ENCODE measurements around the gene TNIP2. TPM values are rescaled to one million over a fixed set of nuclear protein-coding genes. Genes with fewer than 3 reads are reported as not detected.

TNIP2 gene
- total and polyA plus RNA-seq, 2 donors (not counting 1 experiment from before 2014, with no cell fraction given): 47.6 to 71.9 TPM

DNA sequence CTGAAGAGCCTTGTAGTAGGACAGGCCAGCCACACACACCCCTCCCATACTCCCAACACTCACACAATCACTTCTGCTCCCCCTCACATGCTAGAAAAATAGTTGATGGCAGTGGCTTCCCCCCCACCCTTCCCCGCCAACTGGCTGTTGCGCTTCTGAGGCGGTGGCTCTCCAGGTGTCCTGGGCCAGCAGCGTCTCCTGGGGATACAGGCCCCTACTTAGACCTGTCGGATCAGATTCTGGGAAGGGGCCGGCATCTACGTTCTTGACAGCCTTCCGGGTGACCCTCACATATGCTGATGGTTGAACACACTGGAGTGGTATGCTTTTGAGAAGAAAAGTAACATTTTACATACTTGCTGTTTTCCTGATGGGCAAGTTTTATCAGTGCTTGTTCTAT lies 39.9 kb downstream of the TNIP2 start:
- POLR2A ChIA-PET: no interaction called here

DNA sequence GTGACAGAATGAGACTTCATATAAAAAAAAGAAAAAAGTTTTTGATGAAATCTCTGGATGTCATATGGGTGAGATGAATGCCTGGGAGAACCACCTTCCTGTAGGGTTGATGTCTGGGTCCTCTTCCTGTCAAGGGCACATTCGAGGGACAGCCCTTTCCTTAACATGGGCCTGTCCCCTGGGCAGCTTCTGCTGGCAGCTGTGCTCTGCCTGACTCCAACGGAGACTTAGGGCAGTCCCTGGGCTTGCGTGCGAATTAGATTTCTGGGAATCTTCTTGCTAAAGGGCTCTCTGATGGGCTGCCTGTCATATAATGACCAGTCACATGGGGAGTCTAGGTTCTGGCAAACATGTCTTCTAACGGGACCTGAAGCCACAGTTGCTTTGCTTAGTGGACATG lies 40.7 kb downstream of the TNIP2 start:
- Histone ChIP-seq H3K27ac (ENCODE audit: low read length in 2 of 2) (no peak overlapping the region), H4K20me1 (ENCODE audit: control insufficient read depth, insufficient read depth, low read length, poor library complexity, severe bottlenecking) (no peaks in the 10 kb centered on the region), H3K9me3 (ENCODE audit: control extremely low read depth in 1 of 3, control insufficient read depth in 2 of 3, insufficient read depth in 1 of 3, low read length in 2 of 3) (no peaks in the 10 kb centered on the region), H2AFZ (ENCODE audit: insufficient read depth, low read depth, low read length, poor library complexity, severe bottlenecking) (no peak overlapping the region), H3K79me2 (ENCODE audit: control insufficient read depth, insufficient read depth, low read length) (peaks cover 19% of the 10 kb centered on the region), H3K36me3 (replicated peaks in 1 of 2; ENCODE audit: control extremely low read depth in 1 of 2, control insufficient read depth in 1 of 2, extremely low read depth in 1 of 2, insufficient read depth in 2 of 2, low read length in 1 of 2) (peaks cover 0 to 56% of the 10 kb centered on the region in 2 experiments), H3K4me3 (ENCODE audit: control extremely low read depth in 1 of 5, extremely low read depth in 1 of 5, insufficient read depth in 1 of 5, low read depth in 2 of 5, low read length in 4 of 5) (no peak overlapping the region), H3K27me3 (replicated peaks in 1 of 4; ENCODE audit: control extremely low read depth in 1 of 4, control insufficient read depth in 3 of 4, insufficient read depth in 4 of 4, low read length in 3 of 4) (no peaks in the 10 kb centered on the region), H3K4me2 (replicated peaks; ENCODE audit: low read depth, low read length, poor library complexity, severe bottlenecking) (no peak overlapping the region), H3K9ac (ENCODE audit: low read length) (no peak overlapping the region), H3K4me1 (ENCODE audit: control insufficient read depth in 2 of 2, insufficient read depth in 2 of 2, low read length in 2 of 2) (peaks cover 5 to 10% of the 10 kb centered on the region in 2 donors)
- ChIA-PET CTCF (no interaction called here), POLR2A (no interaction called here)
- TF ChIP-seq EZH2 (IDR thresholded peaks at IDR 0.05; ENCODE audit: borderline replicate concordance, insufficient read depth, low read depth, low read length, poor library complexity, severe bottlenecking): no peak
- TF ChIP-seq, protein P1, sequence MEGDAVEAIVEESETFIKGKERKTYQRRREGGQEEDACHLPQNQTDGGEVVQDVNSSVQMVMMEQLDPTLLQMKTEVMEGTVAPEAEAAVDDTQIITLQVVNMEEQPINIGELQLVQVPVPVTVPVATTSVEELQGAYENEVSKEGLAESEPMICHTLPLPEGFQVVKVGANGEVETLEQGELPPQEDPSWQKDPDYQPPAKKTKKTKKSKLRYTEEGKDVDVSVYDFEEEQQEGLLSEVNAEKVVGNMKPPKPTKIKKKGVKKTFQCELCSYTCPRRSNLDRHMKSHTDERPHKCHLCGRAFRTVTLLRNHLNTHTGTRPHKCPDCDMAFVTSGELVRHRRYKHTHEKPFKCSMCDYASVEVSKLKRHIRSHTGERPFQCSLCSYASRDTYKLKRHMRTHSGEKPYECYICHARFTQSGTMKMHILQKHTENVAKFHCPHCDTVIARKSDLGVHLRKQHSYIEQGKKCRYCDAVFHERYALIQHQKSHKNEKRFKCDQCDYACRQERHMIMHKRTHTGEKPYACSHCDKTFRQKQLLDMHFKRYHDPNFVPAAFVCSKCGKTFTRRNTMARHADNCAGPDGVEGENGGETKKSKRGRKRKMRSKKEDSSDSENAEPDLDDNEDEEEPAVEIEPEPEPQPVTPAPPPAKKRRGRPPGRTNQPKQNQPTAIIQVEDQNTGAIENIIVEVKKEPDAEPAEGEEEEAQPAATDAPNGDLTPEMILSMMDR (IDR thresholded peaks at IDR 0.05): no peak
- Mint-ChIP-seq H3K27me3 (no peaks in the 10 kb centered on the region), H3K9me3 (ENCODE audit: insufficient read depth) (no peaks in the 10 kb centered on the region), H3K4me3 (no peak overlapping the region), H3K27ac (no peak overlapping the region), H3K4me1 (peaks cover 18% of the 10 kb centered on the region)
- intact Hi-C loops (cut with micrococcal nuclease): no loop called here
- 88% methylated on average over 4 of the region's 5 CpGs for whole genome bisulfite sequencing (ENCODE audit: insufficient coverage)
- DNase-seq (no peak), ATAC-seq (ENCODE audit: low read depth) (no peak)

More for the DNA sequence above, 39.9 kb downstream of the TNIP2 start:
- Histone ChIP-seq H4K20me1 (ENCODE audit: control insufficient read depth, insufficient read depth, low read length, poor library complexity, severe bottlenecking) (no peaks in the 10 kb centered on the region), H3K27me3 (replicated peaks in 1 of 4; ENCODE audit: control extremely low read depth in 1 of 4, control insufficient read depth in 3 of 4, insufficient read depth in 4 of 4, low read length in 3 of 4) (no peaks in the 10 kb centered on the region), H3K4me1 (ENCODE audit: control insufficient read depth in 2 of 2, insufficient read depth in 2 of 2, low read length in 2 of 2) (peaks cover 5 to 10% of the 10 kb centered on the region in 2 donors), H3K79me2 (ENCODE audit: control insufficient read depth, insufficient read depth, low read length) (peaks cover 16% of the 10 kb centered on the region), H3K4me2 (replicated peaks; ENCODE audit: low read depth, low read length, poor library complexity, severe bottlenecking) (no peak overlapping the region), H2AFZ (ENCODE audit: insufficient read depth, low read depth, low read length, poor library complexity, severe bottlenecking) (no peak overlapping the region), H3K27ac (ENCODE audit: low read length in 2 of 2) (no peak overlapping the region), H3K4me3 (ENCODE audit: control extremely low read depth in 1 of 5, extremely low read depth in 1 of 5, insufficient read depth in 1 of 5, low read depth in 2 of 5, low read length in 4 of 5) (no peak overlapping the region), H3K9ac (ENCODE audit: low read length) (no peak overlapping the region), H3K36me3 (replicated peaks in 1 of 2; ENCODE audit: control extremely low read depth in 1 of 2, control insufficient read depth in 1 of 2, extremely low read depth in 1 of 2, insufficient read depth in 2 of 2, low read length in 1 of 2) (peaks cover 0 to 58% of the 10 kb centered on the region in 2 experiments), H3K9me3 (ENCODE audit: control extremely low read depth in 1 of 3, control insufficient read depth in 2 of 3, insufficient read depth in 1 of 3, low read length in 2 of 3) (no peaks in the 10 kb centered on the region)
- intact Hi-C loops (cut with micrococcal nuclease): no loop called here
- no peak overlapping the region for H3K27ac Mint-ChIP-seq
- no peak for ATAC-seq (ENCODE audit: low read depth)
- no peaks in the 10 kb centered on the region for H3K9me3 Mint-ChIP-seq (ENCODE audit: insufficient read depth)
- H3K27me3 Mint-ChIP-seq: no peaks in the 10 kb centered on the region
- TF ChIP-seq EZH2 (IDR thresholded peaks at IDR 0.05; ENCODE audit: borderline replicate concordance, insufficient read depth, low read depth, low read length, poor library complexity, severe bottlenecking): no peak
- TF ChIP-seq, protein P1 (IDR thresholded peaks at IDR 0.05): no peak
- CTCF ChIA-PET: no interaction called here
- DNase-seq: no peak
- H3K4me3 Mint-ChIP-seq: no peak overlapping the region
- 100% methylated on average over 2 of the region's 8 CpGs for WGBS (ENCODE audit: insufficient coverage)
- peaks cover 18% of the 10 kb centered on the region for H3K4me1 Mint-ChIP-seq
